DMS53 treated with DMSO at 0.1 percent for 48 hours (cell line): Measurements from ENCODE around the gene SGCD.
"Not testable (repeated sequence)": the region's sequence is repeated elsewhere in the genome, so short reads cannot be mapped to it uniquely, and the experiment has no call there.

ENCODE experiments used
- DNase-seq: peaks from one replicate; lab custom pipeline; 2025; ENCODE audit not compliant: unreplicated experiment; lab: John Stamatoyannopoulos, UW

The SGCD gene

GRCh38 chr5:156617426-156617825, 290.5 kb downstream of the SGCD start:
- no peak for DNase-seq

GRCh38 chr5:156618601-156619000, 291.6 kb downstream of the SGCD start:
- no peak for DNase-seq

GRCh38 chr5:156621719-156622118, 294.8 kb downstream of the SGCD start:
- DNase-seq: no peak

GRCh38 chr5:156623381-156624040, 296.5 kb downstream of the SGCD start:
- no peak for DNase-seq

GRCh38 chr5:156624686-156625085, 297.7 kb downstream of the SGCD start:
- no peak for DNase-seq

- DNase-seq: no peak
These were observed 301.5 kb downstream of the SGCD start for GRCh38 chr5:156628421-156628820.

GRCh38 chr5:156631005-156631404, 304.0 kb downstream of the SGCD start:
- no peak for DNase-seq

- DNase-seq: no peak
These were observed 307.3 kb downstream of the SGCD start for GRCh38 chr5:156634301-156634700.

- DNase-seq: no peak
These were observed 313.8 kb downstream of the SGCD start for GRCh38 chr5:156640691-156641241.

- no peak for DNase-seq
These were observed 314.7 kb downstream of the SGCD start for GRCh38 chr5:156641686-156642085.

- no peak for DNase-seq
These were observed 320.1 kb downstream of the SGCD start for GRCh38 chr5:156647034-156647451.

- DNase-seq: no peak
These were observed 327.5 kb downstream of the SGCD start for GRCh38 chr5:156654444-156654843.

- DNase-seq: no peak
These were observed 328.8 kb downstream of the SGCD start for GRCh38 chr5:156655732-156656131.

GRCh38 chr5:156664832-156665231, 337.9 kb downstream of the SGCD start:
- not testable (repeated sequence) for DNase-seq

GRCh38 chr5:156666686-156667085, 339.7 kb downstream of the SGCD start:
- DNase-seq: not testable (repeated sequence)

- DNase-seq: no peak
These were observed 340.7 kb downstream of the SGCD start for GRCh38 chr5:156667616-156668015.

GRCh38 chr5:156669416-156669815, 342.5 kb downstream of the SGCD start:
- no peak for DNase-seq

- no peak for DNase-seq
These were observed 343.7 kb downstream of the SGCD start for GRCh38 chr5:156670615-156671014.

GRCh38 chr5:156675395-156675794, 348.4 kb downstream of the SGCD start:
- no peak for DNase-seq

GRCh38 chr5:156677963-156678362, 351.0 kb downstream of the SGCD start:
- no peak for DNase-seq

- DNase-seq: no peak
These were observed 351.5 kb downstream of the SGCD start for GRCh38 chr5:156678484-156678883.

- DNase-seq: no peak
These were observed 353.9 kb downstream of the SGCD start for GRCh38 chr5:156680831-156681230.

- no peak for DNase-seq
These were observed 354.3 kb downstream of the SGCD start for GRCh38 chr5:156681265-156681664.
